ENCODE results near the gene KCNJ11. TPM values are rescaled to one million over a fixed set of nuclear protein-coding genes. Genes with fewer than 3 reads are reported as not detected.
A peak's percentile ranks its signal among the peaks of the same experiment; 100 is the strongest.

The KCNJ11 gene
- total and polyA plus RNA-seq, 2 of the 8 experiments (the other 6 are each of a cell fraction or from before 2014, with no cell fraction given): 3.8 to 6.3 TPM

DNA sequence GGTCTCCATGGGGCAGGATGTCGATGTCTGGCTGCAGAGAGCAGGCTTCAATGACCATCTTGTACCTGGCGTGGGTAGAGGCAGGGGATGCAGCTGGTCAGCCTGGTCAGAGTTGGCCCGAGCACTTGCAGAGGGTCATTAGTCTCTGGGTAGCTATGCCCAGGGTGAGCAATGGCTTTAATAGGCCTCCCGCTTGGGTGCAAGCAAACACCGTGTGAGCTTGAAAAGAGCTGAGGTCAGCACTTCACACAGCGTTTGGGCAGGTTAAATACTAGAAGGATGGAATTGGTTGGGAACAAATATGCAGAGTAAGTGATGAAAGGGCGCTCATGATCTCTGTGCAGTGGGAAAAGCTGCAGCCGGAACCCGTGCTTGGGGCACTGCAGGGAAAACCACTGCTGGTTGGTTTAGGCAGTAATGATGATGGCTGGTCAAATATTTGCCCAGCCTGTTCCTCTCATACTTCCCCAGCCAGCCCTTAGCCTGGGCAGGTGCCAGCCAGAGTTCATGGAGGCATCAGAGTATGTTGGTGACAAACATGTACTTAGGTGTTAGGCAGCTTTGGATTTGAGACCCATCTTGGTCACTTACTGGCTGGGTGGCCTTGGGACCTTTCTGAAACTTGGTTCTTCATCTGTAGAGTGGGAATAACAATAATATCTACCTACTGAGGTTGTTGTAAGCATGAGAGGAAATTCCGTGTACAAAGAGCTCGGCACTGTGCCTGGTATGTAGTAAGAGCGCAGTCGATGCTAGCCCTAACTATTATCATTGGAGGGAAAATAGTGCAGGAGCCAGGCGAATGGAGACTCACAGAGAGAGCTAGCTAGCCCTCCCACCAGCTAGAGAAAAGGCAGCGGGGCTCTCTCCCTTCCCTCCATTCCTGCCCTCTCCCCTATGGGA, 25.2 kb upstream of the KCNJ11 start:
- H3K9ac ChIP-seq (replicated peaks in 1 of 4; ENCODE audit: extremely low read depth in 1 of 4, low read depth in 3 of 4, low read length in 3 of 4): no peak overlapping the region
- no peak overlapping the region for H3K4me3 ChIP-seq (ENCODE audit: extremely low read depth in 1 of 4, insufficient read depth in 2 of 4, low read depth in 3 of 4, low read length in 4 of 4)
- TF ChIP-seq MAFK (IDR thresholded peaks at IDR 0.05; ENCODE audit: low read depth, low read length) (peak; percentile 75), POLR2A (IDR thresholded peaks at IDR 0.05; ENCODE audit: control extremely low read depth in 1 of 2, low read depth in 2 of 2, low read length in 2 of 2) (no peak)
- no peak overlapping the region for H2BK120ac ChIP-seq (replicated peaks; ENCODE audit: low read depth, low read length)
- H3K56ac ChIP-seq (replicated peaks; ENCODE audit: insufficient read length, low read depth, low read length): no peak overlapping the region
- no peak overlapping the region for H2BK5ac ChIP-seq (ENCODE audit: low read depth, low read length)
- H3K4ac ChIP-seq (replicated peaks; ENCODE audit: insufficient read length, low read depth, low read length): no peak overlapping the region
- no peaks in the 10 kb centered on the region for H3K36me3 ChIP-seq (ENCODE audit: control insufficient read depth in 2 of 4, insufficient read depth in 4 of 4, low read length in 3 of 4)
- H2BK15ac ChIP-seq (ENCODE audit: low read length): no peak overlapping the region
- no peak overlapping the region for H2AFZ ChIP-seq (ENCODE audit: low read length)
- ChIA-PET CTCF (ENCODE audit: partially characterized antibody) (interaction anchor here (0.5 to 38.8 kb wide), 20 partner anchors 8 to 308 kb away, joined by 3 to 1414 read pairs (median 4); no protein-coding TSS in a partner anchor), POLR2A (ENCODE audit: partially characterized antibody) (no interaction called here)
- no peaks in the 10 kb centered on the region for H3K23me2 ChIP-seq (ENCODE audit: low read depth, low read length)
- DNase-seq (ENCODE audit: low read depth in 1 of 2, low spot score in 2 of 2): no peak
- no peak overlapping the region for H3K18ac ChIP-seq (ENCODE audit: extremely low read depth, low read length)
- no peaks in the 10 kb centered on the region; a peak in 3 of 7 replicates for H3K27me3 ChIP-seq (replicated peaks in 1 of 4; ENCODE audit: control insufficient read depth in 3 of 4, extremely low read depth in 1 of 4, insufficient read depth in 3 of 4, low read length in 3 of 4)
- H3K79me1 ChIP-seq (ENCODE audit: low read depth, low read length): no peaks in the 10 kb centered on the region
- H4K8ac ChIP-seq (ENCODE audit: extremely low read depth, insufficient read depth, low read length): no peak overlapping the region
- no peak overlapping the region for H3K4me2 ChIP-seq (ENCODE audit: insufficient read depth in 1 of 2, low read depth in 2 of 2, low read length in 2 of 2)
- WGBS, 2 experiments (ENCODE audit: extremely low coverage in 1 of 2, insufficient coverage in 1 of 2, insufficient read length in 1 of 2, insufficient replicate concordance in 2 of 2, low coverage in 1 of 2, low lambda C conversion rate in 2 of 2, missing lambda C conversion rate in 1 of 2): 87% methylated on average over 15 of the region's 15 CpGs; no CpG with 5 or more reads in 1 of the 2 experiments
- H2BK20ac ChIP-seq (ENCODE audit: low read length): no peak overlapping the region
- H4K5ac ChIP-seq (ENCODE audit: insufficient read length, low read depth, low read length): no peak overlapping the region
- no peak overlapping the region for H3K27ac ChIP-seq (ENCODE audit: low read depth, low read length)
- no peaks in the 10 kb centered on the region for H4K20me1 ChIP-seq (replicated peaks in 1 of 2; ENCODE audit: control insufficient read depth in 1 of 2, insufficient read depth in 2 of 2, low read length in 2 of 2)
- H3K79me2 ChIP-seq (ENCODE audit: control insufficient read depth in 1 of 2, insufficient read depth in 2 of 2, low read length in 2 of 2): no peaks in the 10 kb centered on the region
- H3K9me3 ChIP-seq (ENCODE audit: insufficient read depth in 2 of 2, low read depth in 1 of 2, low read length in 1 of 2): no peaks in the 10 kb centered on the region
- no peak overlapping the region for H4K91ac ChIP-seq (replicated peaks; ENCODE audit: insufficient read length, low read length)
- FAIRE-seq: no peak
- H3K4me1 ChIP-seq (replicated peaks in 1 of 4; ENCODE audit: control insufficient read depth in 3 of 4, insufficient read depth in 4 of 4, low read length in 3 of 4): peaks cover 0 to 4% (median 3%) of the 10 kb centered on the region in 4 experiments; a peak in 3 of 7 replicates
- no peak overlapping the region for H3K23ac ChIP-seq (ENCODE audit: insufficient read length)
- H3K14ac ChIP-seq (ENCODE audit: insufficient read length): no peak overlapping the region
- no peak overlapping the region for H2BK12ac ChIP-seq (ENCODE audit: low read depth, low read length)
- H2AK5ac ChIP-seq (ENCODE audit: low read depth, low read length): no peak overlapping the region
